HG03196 (cell line): Measurements from ENCODE around the gene TMC8.
A peak's percentile ranks its signal among the peaks of the same experiment; 100 is the strongest.

Experiments
- ATAC-seq: cut with Tn5 transposase; IDR thresholded peaks from one replicate; pipeline ENCODE4 v1.9.1; 2021; ENCODE audit not compliant: unreplicated experiment

Gene TMC8

DNA sequence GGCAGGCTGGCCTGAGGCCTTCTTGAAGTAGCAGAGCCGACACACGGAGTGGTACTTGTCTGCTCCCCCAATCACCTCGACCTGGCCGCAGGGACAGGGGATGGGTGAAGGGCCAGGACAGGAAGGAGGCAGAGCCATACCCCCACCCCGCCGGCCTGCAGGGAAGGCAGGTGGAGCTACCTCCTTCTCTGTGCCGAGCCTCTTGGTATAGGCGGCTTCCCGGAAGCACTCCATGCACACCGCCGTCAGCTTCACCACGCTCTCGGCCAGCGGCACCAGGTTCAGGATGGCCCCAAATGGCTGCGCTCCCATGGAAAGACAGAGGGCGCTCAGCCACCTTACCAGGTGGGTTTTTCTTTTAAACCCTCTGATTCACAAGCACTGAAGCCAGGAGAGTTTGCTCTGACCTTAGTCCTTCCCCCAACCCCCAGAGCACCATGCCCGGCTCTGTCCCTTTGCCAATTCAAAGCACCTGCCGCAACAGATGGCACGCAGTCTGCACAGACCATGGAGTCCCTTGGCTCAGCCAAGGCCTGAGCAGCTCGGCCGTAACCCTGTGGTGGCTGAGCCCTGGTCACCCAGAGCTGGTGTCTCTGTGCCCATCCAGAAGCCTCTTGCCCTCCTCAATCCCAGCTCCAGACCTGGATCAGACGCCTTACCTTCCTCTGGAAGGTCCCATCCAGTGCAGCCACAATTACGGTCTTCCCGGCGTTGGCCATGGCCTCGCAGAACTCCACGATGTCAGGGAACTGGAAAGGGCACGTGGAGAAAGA, 44.5 kb downstream of the TMC8 start:
- ATAC-seq = no peak

DNA sequence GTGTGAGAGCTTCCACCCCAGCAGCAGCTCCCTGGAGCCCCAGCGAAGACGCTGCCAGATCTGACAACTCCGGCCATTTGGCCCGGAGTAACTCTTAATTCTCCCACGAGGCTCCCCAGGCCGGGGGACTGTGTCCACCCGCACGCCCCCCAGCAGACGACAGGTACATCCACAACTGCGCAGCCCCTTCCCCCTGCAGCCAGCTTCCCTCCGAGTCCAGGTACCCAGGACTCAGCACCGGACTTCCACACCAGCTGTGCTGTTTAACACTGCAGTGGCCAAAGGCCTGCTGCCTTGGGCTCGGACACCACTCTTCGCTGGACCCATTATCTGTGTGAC, 45.0 kb downstream of the TMC8 start:
- no peak for ATAC-seq

DNA sequence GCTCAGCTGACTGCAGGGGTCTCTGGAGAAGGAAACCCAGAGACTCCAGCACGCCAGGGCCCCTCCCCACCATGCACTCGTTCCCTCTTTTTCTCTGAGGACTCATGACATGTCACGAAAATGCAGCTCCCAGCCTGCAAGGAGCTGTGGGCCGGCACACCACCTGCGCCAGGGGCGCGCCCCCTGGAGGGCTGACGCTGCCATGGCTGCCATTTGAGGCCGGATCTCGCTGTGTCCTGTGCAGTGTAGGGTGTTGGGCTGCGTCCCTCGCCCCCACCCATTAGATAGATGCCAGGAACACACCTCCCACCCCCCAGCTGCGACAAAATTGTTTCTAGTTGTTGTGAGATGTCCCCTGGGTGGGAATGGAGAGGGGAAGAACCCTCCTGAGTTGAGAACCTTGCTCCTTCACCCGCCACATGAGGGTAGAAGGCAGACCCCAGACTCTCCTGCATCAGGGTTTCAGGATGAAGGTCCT, 46.0 kb downstream of the TMC8 start:
- ATAC-seq = no peak

DNA sequence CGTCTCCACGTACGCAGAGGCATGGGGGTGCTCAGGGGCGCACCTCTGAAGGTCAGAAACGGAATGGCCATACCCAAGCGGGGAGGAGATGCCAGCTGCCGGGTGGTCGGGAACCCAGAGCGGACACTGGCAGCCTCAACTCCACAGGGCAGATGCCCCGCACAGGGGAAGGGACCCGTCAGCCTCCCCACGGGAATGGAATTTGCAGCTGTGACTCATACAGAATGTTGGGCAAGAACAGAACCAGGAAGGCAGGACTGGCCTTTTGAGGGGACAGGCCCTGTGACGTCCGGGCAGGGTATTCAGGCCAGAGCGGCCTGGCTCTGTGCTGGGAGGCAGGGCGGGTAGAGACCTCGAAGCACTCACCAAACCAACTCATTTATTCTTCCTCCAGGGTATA, 48.8 kb downstream of the TMC8 start:
- ATAC-seq = no peak

DNA sequence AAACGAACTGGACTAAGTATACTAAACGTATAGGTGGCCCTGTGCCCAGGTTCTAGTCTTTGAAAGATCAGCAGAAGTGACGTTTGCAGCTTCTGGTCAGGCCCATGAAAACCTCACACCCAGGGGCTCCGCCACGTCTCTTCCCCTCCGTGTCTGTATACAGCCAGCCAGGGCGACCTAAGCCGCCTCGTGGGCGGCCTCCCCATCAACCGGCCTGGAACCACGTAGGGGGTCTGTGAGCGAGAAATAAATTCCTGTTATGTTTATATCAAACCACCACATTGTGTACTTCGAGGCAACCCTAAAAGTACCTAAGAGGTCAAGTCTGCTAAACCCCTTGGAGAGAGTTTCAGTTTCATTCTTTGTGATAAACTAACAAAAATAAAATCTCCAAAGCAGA, 49.5 kb downstream of the TMC8 start:
- no peak for ATAC-seq

DNA sequence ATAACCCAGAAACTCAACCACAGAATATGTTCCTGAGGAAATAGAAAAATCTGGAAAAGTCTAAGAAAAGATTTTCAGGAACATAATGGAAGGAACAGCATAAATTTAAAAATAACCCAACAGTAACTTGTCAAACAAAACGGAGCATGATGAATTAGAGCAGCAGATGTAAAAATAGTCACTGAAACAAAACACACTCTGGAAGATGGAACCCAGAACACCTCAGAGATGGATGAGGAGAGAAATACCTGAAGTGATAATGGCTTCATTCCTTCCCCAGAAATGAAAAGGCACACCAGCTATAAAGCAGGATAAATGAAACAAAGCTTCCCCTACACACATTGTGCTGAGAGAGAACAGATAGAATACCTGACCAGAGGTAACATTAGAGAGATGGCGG, 49.9 kb downstream of the TMC8 start:
- no peak for ATAC-seq

DNA sequence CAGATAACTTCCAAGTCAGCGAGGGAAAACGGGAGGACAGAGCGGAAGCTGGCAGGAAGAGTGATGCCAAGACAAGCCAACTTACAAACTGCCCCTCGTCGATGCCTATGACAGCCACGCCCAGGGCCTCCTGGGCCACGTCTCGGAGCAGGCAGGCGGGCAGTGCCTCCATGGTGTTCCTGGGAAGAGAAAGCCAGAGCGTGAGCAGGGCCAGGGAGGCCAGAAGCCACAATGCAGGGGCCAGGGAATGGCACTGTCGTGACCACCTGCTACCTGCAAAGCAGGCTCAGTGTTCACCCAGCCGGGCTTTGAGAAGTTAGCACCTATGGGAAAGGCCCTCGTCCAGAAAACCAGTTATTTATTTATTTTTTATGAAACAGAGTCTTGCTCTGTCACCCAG, 51.9 kb downstream of the TMC8 start:
- no peak for ATAC-seq

DNA sequence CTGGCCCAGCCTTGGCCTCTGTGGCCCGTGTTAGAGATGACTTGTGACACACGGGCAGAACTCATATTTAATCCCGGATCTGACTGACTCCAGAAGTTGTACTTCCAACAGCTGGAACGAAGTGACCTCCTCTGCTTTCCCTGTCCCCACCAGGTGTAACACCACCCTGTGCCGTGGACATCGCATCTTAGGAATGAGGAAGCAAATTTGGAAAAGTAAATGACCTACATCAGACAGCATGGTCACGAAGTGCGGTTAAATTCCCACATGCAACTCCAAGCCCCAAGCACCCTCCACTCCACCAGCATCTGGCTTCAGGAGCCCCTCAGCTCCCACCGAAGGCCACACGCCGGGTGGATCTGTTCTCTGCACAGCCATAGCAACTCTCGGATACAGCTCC, 53.3 kb downstream of the TMC8 start:
- no peak for ATAC-seq

DNA sequence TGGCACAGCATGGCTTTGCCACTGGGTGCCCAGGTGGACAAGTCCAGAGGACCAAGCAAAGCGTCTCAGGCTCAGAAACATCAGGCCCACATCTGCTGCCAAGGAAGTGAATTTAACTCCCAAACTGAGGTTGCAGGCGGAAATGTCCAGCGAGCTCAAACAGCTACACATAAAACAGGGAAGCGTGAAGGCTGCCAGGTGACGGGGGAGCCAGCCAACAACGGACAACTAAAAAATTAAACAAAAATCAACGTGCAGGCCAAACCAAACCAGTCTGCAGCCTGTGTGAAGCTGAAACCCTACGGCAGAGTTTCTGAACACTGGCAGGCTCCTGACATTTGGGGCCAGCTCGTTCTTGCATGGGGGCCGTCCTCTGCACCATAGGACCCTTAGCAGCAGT, 53.8 kb downstream of the TMC8 start:
- no peak for ATAC-seq

DNA sequence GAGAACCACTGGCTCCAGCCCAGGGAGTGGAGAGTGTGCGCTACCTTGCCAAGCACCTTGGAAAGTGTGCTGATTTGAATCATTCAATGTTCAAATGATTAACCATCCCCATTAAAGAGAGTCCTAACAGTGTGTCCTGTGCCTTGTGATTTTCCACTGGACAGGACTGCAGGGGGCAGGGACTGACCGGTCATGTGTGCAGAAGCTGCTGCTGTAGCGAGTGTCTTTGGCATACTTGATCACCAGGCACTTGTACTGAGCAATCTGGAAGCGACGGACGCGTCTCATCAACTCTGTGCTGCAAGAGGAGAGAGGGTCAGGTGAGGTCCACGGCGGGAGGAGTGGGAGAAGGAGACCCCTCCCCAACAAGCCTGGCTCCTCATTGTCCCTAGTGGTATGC, 54.3 kb downstream of the TMC8 start:
- no peak for ATAC-seq

DNA sequence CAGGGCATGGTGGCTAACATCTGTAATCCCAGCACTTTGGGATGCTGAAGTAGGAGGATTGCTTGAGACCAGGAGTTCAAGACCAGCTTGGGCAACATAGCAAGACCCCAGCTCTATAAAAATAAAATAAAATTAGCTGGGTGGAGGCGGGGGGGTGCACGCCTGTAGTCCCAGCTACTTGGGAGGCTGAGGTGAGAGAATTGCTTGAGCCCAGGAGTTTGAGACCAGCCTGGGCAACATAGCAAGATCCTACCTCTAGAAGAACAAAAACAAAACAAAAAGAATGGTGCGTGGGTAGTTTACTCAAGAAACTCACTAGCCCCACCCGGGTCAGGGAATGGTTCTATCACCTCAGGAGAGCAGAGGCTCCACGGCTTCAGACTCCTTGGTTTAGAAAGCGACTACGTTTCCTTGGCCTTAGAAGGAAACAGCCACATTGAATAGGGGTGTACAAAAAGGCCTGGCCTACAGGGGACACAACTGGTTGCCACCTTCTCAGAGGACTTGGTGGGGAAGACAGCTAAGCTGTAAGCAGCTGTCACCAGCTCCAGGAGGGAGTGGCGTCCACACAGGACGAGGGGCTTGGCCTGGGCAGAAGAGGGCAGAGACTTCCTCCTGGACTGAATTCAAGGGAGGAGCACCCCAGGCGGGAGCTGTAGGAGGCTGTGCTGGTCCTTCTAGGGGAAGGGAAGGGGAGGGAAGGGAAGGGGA, 55.6 kb downstream of the TMC8 start:
- no peak for ATAC-seq

DNA sequence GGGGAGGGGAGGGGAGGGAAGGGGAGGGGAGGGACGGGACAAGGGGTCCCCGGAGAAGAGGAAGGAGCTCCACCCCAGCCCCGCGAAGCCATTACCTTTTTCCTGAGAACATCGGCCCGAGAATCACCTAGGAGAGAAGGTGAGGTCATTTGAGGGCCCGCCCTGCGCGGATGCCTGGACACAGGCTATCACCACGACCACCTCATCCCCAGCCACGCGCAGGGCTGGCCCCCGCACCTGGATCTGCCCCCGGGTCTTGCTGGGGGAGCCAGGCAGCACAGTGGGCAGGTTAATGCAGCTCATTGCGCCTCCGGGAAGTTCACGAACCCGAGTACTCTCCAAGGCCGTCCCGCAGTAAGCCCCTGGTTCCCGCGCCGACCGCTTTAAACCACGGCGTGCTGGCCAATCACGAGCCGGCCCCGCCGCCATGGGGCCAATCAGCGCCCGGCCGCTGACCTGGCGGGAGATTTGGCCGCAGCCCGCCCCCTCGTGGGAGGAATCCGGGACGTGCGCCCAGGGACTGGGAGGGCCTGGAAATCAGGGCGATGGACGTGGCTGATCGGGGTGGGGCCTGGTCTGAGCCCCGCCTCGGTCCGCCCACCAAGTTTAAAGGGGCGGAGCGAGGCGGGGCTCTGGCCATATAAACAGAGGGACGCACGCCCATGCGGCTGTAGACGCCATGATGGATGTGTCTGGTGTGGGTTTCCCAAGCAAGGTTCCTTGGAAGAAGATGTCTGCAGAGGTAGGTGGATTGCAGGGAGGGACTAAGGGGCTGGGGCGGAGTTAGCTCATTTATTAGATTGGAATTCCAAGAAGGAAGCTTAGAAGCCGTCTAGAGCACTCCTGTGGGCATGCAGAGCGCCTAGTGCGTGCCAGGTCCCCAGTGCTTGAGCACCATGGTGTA, 56.4 kb downstream of the TMC8 start, which contains the start of the genes AFMID and TK1:
AFMID (plus strand) TSS at position 671 of the 904 bp plus-strand sequence; CDS start at position 680, 9 bp downstream.
TK1 (minus strand) TSS at position 361 of the 904 bp plus-strand sequence; CDS start at position 303, 58 bp downstream.
- peak; percentile 89 for ATAC-seq
